SU-DHL-6 (cell line): ENCODE results near the gene PLEKHA6.
"Not testable (repeated sequence)": the region's sequence is repeated elsewhere in the genome, so short reads cannot be mapped to it uniquely, and the experiment has no call there.

Source experiments
- EZH2phosphoT487 ChIP-seq: fragments of 200-600 bp; sonication (generic), shearing (Covaris generic); conservative IDR thresholded peaks from 2 replicates; pipeline ENCODE4 v1.6.1; 2018; ENCODE audit warnings: mild to moderate bottlenecking, antibody characterized with exemption, low read length, moderate library complexity, mixed read lengths
- TF ChIP-seq, protein P1 (sequence below): fragments of 200-600 bp; sonication (generic); IDR thresholded peaks from one replicate; pipeline ENCODE4 v1.5.1; 2017; ENCODE audit warnings: antibody characterized with exemption, mild to moderate bottlenecking, low read length, moderate library complexity; ENCODE audit not compliant: insufficient read depth, poor library complexity, severe bottlenecking

DNA sequence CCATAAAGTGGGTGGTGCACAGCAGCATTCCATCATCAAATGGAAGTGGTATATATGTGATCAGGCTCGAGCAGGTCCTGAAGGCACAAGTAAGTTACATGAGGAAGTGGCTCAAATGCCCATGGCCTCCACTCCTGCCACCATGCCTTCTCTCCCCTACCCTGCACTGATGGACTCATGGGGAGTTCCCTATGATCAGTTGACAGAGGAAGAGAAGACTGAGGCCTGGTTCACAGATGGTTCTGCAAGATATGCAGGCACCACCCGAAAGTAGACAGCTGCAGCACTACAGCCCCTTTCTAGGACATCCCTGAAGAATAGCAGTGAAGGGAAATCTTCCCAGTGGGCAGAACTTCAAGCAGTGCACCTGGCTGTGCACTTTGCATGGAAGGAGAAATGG lies 121.2 kb downstream of the PLEKHA6 start:
- TF ChIP-seq, protein P1, sequence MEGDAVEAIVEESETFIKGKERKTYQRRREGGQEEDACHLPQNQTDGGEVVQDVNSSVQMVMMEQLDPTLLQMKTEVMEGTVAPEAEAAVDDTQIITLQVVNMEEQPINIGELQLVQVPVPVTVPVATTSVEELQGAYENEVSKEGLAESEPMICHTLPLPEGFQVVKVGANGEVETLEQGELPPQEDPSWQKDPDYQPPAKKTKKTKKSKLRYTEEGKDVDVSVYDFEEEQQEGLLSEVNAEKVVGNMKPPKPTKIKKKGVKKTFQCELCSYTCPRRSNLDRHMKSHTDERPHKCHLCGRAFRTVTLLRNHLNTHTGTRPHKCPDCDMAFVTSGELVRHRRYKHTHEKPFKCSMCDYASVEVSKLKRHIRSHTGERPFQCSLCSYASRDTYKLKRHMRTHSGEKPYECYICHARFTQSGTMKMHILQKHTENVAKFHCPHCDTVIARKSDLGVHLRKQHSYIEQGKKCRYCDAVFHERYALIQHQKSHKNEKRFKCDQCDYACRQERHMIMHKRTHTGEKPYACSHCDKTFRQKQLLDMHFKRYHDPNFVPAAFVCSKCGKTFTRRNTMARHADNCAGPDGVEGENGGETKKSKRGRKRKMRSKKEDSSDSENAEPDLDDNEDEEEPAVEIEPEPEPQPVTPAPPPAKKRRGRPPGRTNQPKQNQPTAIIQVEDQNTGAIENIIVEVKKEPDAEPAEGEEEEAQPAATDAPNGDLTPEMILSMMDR = not testable (repeated sequence)
- not testable (repeated sequence) for TF ChIP-seq EZH2phosphoT487
